GM19351 (cell line): ENCODE results near the gene FIZ1.
A peak's percentile ranks its signal among the peaks of the same experiment; 100 is the strongest.

Experiments
- ATAC-seq: cut with Tn5 transposase; IDR thresholded peaks from one replicate; pipeline ENCODE4 v1.9.1; 2021; ENCODE audit warnings: mild to moderate bottlenecking, moderate library complexity; ENCODE audit not compliant: unreplicated experiment

Gene FIZ1, protein sequence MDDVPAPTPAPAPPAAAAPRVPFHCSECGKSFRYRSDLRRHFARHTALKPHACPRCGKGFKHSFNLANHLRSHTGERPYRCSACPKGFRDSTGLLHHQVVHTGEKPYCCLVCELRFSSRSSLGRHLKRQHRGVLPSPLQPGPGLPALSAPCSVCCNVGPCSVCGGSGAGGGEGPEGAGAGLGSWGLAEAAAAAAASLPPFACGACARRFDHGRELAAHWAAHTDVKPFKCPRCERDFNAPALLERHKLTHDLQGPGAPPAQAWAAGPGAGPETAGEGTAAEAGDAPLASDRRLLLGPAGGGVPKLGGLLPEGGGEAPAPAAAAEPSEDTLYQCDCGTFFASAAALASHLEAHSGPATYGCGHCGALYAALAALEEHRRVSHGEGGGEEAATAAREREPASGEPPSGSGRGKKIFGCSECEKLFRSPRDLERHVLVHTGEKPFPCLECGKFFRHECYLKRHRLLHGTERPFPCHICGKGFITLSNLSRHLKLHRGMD

DNA sequence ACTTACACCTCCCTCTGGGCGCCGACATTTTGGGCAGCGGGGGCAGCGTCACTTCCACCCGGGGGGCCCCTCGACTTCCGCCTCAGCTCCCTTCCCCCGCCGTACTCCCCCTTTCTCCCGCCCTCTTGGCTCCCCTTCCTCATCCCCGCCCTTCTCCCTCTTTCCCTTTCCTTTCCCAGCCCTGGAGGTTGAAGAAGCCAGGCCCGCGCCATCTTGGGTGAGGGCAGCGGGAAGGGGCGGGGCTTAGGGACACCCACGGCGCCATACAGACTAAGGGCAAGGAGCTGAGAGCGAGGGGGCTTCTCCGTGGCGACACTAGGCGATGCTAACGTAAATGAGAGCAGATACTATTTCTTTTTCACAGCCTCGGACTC, at the start of gene FIZ1:
FIZ1 (minus strand) TSS at position 50 of the 374 bp plus-strand sequence. CDS start 1,652 bp downstream, outside the sequence.
- peak; percentile 50 for ATAC-seq

DNA sequence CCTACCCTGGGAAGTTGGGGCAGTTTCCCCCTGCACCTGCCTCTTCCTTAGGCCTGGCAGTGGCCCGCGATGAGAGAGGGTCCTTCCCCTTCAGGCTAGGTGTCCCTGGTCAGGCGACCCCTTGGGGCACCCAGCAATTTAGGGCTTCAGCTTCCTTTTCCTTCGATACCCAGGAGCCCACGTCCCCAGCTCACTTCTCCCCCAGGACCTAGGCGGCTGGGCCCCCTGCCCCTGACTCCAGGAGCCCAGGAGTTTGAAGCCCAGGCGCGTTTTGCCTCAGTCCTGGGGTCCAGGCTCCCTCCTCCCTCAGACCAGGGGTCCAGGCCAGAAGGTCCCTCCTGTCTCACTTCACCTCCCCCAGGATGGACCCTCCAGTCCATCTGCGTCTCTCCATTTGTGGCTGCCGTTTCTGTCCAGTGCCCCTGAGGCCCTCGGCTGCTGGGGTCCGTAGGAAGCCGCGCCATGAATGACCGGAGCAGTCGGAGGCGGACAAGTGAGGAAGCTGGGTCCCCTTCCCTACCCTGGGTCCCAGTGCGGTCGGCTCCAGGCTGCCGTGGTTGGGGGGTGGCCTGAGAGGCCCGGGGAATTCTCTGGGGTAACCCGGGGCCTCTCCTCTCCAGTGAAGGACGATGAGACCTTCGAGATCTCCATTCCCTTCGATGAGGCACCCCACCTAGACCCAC, 49.4 kb upstream of the FIZ1 start:
- no peak for ATAC-seq

DNA sequence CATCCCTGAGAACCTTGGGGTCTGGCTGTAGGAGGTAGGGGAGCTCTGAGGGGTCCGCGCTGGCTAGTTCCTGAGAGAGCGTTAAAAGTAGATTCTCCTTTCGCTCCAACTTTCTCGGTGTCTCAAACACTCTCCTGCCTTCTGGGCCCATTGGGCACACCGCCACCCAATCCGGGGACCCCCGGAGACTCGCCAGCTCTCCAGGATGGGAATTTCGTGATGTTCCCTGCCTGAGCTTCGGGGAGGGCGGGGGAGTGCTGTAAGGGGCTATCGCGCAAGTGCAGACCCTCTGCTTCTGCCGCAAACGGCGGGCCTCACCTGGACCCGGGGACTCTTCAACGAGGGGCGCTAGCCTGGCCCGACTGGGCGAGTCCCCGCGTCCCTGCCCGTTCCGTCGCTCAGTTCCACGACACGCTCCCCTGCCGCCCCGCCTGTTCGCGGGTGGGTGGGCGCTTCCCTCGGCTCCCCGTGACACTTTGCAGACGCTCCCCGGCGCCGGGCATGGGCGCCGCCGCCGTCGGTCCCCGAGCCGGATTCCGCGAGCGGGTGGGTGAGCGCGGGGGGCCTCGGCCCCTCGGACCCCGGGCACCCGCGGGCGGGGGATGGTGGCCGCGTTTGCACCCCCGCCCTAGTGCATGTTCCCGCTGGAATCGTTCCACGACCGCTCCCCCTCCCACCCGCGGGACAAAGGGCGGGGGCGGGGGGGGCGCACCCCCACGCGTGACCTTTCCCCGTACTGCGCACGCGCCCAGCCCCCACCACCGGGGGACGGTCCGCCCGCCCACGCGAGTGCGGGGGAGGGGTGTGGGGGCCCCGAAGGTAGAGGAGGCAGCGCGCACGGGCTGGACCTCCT, 48.6 kb upstream of the FIZ1 start, which contains the start of gene CCDC106:
CCDC106 (plus strand) TSS at position 481 of the 853 bp plus-strand sequence. CDS start 835 bp downstream, outside the sequence.
- no peak for ATAC-seq

DNA sequence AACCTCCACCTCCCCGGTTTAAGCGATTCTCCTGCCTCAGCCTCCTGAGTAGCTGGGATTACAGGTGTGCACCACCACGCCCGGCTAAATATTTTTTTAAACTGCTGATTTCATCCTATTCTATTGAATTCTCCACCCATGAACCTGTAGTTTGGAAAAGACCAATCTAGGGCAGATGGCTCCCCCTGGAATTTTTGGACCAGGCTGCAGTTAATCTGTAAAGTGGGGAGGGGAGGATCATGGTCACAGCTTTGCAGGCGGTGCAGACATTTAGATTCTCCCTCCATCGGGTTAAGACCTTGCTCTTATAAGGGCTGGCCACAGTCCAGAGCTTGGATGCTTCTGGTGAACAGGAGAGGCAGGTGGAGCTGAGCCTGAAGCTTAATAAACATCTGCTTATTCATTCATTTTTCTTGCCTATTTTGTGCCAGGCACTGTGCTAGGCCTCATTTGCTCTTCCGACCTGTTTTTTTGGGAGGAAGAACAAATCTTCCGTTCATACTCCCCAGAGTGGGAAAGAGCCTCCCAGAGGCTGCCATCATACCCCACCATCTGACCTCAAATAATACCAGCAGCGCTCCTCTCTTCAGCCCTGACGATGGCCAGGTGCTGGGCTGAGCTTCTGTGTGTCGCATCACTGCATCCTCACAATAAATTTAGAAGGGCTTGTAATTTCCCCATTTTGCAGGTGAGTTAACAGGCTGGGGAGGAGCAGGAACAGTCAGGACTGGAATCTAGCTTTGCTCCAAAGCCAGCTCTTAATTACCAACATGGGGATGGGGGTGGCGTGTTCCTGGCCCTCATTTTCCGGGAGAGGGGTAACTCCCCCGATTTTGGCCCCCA, 47.8 kb upstream of the FIZ1 start:
- ATAC-seq, result no peak

DNA sequence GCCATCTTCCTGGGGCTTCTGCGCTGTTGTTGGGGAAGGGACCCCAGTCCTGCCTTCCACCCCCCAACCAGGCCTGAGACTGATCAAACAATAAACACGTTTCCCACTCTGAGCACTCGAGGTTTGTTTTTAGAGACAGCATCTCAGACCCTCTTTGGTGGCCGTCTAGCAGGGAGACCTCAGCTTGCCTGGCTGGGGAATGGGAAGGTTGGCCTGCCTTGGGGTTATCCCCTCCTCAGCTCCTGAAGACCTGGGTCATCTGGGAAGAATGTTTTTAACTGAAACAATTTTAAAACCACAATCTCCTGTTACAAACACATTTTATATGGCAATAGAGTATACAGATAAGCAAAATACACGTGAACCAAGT, 46.2 kb upstream of the FIZ1 start:
- no peak for ATAC-seq

DNA sequence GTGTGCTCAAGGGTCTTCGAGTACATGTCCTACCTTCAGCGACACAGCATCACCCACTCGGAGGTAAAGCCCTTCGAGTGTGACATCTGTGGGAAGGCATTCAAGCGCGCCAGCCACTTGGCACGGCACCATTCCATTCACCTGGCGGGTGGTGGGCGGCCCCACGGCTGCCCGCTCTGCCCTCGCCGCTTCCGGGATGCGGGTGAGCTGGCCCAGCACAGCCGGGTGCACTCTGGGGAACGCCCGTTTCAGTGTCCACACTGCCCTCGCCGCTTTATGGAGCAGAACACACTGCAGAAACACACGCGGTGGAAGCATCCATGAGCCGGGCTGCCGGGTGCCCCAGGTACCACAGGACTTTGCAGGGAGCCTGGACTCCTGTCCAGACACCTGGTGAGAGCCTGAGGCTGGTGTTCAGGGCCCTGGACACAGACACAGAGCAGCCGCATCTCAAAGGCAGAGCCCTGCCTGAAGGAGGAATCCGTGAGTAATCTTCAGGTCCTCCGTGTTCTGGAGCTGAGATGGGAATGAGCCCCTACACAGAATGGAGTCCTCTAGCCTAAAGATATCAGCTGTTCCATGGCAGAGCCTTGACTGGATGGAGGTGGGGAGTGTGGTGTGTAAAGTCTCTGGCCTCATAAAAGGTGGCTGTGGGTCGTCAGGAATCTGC, 45.7 kb upstream of the FIZ1 start:
- no peak for ATAC-seq

DNA sequence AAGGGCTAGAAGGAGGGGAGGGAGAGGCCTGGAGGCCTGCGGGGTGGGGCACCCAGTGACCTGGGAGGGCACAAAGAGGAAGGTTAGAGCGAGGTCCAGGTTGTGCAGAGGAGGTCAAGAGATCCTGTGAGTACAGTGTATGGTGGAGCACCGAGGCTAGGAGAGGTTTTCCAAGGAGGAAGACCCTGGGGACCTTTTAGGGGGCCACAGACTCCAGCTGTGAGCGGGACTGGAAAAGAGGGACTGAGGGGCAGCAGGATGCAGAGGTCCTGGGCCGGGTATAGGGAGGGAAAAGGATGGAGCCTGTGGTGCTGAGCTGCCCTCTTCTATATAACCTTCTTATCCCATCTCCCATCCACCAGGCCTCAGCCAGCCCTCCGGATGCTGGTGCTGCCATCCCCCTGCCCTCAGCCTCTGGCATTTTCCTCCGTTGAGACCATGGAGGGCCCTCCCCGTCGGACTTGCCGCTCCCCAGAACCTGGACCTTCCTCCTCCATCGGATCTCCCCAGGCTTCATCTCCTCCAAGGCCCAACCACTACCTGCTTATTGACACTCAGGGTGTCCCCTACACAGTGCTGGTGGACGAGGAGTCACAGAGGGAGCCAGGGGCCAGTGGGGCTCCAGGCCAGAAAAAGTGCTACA, 45.0 kb upstream of the FIZ1 start:
- ATAC-seq, result no peak

DNA sequence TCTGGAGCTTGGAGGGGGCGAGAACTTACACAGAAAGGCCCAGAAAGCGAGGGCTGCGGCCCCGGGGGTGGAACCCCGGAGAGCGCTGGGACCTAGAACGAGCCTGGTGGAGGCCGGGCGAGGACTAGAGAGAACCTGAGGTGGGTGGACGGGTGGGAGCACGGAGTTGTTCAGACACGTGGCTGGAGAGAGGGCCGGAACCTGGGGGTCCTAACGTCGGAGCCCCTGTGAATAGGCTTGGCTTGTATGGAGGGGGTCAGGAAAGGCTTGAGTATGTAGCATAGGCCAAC, 44.5 kb upstream of the FIZ1 start:
- no peak for ATAC-seq

DNA sequence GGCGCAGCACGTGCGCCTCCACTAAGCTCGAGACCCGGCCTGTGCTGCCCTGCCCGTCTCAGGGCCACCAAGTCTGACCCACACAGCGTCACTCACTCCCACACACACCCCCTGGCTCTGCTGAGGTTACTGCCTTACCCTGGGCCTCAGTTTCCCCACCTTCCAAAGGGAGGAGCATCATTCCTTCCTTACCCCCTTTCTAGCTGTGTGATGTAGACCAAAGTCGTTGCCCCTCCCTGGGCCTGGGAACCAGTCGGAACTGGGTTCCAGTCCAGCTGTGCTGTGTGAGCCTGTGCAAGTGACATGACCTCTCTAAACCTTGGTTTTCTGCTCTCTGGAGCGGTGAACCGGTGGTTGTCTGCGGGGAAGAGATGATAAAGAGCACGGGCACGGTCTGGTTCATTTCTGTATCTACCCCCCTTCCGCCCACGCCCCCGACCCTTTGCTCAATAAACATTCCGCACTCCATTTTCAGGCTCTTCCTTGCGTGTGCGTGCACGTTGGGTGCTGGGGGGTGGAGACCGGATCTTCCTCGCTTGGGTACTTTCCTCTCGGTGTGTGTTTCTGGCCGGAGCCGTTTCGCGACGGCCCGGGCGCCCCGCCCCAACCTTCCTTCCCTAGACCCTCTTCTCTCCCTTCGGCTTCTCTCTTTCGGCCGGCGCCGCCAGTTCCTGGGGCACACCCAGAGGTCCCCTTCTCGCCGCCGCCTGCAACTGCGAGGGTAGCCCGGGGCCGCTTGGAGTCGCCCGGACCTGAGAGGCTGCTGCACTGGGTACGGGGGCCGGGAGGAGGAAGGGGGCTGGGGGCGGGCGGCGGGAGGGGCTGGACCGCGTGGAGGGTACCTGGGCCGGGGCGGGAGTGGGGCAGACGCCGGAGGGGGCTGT, 43.9 kb upstream of the FIZ1 start, which contains the start of gene ZNF581:
ZNF581 (plus strand) TSS at position 647 of the 884 bp plus-strand sequence. CDS start 923 bp downstream, outside the sequence.
- ATAC-seq, result no peak

DNA sequence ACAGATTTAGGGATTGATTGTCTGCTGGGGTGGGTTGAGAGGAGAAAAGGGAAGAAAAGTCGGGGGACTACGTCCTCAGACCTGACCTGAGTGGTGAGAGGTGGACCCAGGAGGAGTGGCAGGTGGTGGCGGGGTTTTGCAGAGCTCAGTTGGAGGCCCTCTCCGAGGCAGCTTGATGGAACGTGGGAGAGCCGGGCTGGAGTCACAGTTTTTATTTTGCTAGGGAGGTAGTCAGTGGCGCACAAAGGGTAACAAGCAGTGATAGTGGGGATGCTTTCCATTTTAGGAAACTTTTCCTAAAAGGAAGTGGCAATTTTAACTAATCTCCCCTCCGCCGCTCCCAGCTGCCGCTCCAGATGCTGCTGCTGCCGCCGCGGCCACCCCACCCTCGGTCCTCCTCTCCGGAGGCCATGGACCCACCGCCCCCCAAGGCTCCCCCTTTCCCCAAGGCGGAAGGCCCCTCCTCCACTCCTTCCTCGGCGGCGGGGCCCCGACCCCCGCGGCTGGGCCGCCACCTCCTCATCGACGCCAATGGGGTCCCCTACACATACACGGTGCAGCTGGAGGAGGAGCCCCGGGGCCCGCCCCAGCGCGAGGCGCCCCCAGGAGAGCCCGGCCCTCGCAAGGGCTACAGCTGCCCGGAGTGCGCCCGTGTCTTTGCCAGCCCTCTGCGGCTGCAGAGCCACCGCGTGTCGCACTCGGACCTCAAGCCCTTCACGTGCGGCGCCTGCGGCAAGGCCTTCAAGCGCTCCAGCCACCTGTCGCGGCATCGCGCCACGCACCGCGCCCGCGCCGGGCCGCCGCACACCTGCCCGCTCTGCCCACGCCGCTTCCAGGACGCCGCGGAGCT, 43.1 kb upstream of the FIZ1 start:
- ATAC-seq, result no peak

DNA sequence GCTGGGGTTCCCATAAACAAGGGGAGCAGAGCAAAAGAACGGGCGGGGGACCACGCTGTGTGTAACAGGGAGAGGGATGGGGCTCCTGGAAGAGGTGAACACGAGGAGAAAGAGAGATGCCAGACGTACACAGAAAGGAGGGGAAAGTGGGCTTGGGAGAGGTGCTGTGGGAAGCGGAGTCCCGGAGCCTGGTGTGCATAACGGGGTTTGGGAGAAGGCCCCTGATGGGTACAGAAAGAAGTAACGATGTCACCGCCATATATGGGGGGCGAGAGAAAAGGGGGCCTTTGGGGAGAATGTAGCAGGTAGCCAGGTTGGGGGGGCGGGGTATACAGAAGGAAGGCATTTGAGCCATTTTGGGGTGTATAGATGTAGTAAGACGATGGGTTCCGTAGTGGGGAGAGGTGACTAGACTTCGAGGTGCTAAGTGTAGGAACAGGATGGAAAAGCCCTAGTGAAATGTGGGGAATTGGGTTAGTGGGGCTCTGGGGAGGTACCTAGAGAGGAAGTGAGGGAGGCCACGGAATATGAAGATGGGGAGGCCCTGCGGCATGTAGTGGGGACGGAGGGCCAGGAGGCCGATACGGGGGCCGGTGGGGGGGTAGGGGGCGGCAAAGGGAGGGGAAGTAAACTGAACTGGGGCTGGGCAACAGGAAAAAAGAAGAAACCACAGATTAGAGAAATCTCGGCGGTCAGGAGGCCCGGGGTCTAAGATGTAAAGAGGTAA, 42.3 kb upstream of the FIZ1 start:
- ATAC-seq, result no peak

DNA sequence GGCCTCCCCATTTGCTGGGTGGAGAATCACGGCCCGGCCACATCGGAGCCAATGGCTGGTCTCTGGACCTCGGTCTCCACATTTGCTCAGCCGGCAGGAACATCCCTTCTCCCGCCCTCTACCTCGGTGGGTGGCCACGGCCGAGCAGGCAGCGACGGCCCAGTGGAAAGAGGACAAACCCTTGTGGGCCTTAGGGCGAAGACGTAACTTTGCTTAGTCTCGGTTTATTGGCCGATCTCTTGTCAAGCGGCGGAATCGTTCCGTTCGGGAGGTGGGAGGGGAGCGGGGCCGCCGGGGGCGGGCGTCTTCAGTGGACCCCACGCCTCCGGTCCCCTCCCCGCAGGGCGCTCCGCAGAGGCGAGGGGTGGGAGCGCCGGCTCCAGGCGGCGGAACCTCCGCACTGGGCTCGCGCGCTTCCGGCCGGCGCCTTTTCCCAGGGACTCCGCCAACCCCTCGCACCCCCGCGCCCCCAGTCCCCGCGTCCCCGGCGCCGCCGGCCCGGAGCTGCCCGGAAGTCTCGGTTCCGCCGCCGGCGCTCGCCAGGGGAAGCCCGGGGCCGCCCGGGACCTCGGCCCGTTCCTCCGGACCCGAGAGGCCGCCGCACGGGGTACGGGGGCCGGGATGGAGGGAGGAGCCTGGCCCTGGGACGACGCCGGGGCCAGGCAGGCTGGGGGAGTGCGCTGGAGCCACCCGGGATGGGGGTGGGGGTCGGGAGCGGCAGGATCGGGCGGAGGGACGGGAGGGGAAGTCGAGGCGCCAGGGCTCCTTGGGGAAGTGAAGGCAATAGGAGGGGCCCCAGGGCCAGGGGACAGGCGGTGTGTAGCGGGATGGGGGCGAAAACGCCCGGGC, 41.5 kb upstream of the FIZ1 start, which contains the start of gene ZNF580:
ZNF580 (plus strand) TSS at position 426 of the 849 bp plus-strand sequence. CDS start 1,507 bp downstream, outside the sequence.
- ATAC-seq, result peak; percentile 24

DNA sequence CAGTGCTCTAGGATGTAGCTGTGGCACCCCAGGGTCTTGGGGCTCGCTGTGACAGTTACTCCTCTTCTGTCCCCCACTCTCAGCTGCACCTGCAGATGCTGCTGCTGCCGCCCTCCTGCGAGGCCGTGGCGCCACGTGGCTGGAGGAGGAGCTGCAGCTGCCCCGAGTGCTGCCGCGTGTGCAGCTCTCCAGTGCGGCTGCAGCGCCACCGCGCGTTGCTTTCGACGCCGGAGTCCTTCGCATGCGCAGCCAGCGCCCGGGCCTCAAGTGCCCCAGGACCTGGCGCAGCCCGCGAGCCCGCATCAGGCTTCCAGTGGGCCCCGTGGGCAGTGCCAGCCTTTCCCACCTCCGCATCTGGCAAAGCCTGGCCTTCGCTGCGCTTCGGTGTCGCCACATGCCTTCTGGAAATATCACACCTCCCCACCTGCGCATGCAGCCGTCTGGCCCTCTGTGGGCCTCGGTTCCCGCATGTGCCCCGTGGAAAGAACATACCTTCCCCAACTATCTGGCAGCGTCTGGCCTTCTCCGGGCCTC, 40.8 kb upstream of the FIZ1 start:
- no peak for ATAC-seq

DNA sequence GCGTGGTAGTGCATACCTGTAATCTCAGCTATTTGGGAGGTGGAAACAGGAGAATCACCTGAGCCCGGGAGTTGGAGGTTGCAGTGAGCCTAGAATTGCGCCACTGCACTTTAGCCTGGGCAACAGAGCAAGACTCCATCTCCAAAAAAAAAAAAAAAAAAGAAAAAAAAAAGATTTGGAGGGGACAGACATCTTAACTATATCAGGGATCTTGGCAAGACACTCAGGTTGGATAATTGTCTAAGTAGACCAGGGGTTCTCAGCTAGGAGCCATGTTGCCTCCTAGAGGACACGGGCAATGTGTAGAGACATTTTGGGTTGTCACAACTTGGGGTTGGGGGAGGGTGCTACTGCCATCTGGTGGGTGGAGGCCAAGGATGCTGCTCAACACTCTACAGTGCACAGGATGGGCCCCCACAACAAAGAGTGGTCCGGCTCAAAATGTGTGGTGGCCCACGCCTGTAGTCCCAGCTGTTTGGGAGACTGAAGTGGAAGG, 39.6 kb upstream of the FIZ1 start:
- no peak for ATAC-seq

DNA sequence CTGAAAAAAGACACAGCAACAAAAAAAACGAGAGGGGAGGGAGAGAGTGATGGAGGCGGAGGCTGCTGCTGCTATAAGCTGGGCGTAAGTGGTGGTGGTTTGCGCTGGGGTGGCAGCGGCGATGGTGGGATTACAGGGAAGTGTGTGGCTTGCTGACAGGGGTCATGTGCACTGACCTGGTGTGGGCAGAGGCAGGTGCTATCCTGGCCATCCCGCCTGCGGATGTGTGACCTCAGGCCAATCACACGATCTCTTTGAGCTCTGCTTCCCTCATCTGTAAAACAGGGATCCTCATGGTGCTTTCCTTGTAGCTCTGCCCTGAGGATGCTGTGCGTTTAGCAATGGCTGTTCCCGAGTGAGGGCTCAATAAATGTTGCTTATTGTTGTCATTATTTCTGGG, 38.2 kb upstream of the FIZ1 start:
- ATAC-seq, result no peak
